ENCODE data around the gene PGAP2. TPM values are rescaled to one million over a fixed set of nuclear protein-coding genes. Genes with fewer than 3 reads are reported as not detected.
"Not testable (repeated sequence)": the region's sequence is repeated elsewhere in the genome, so short reads cannot be mapped to it uniquely, and the experiment has no call there.

PGAP2 gene
- polyA plus RNA-seq, 1 experiment = 20.8 TPM

- Histone ChIP-seq H3K4me3 (ENCODE audit: low read depth, low read length) (peak overlapping the region; percentile 85), H3K9me3 (ENCODE audit: control insufficient read depth, insufficient read depth, low read length) (no peaks in the 10 kb centered on the region; the same call in 1 of the 2 replicates), H3K27ac (ENCODE audit: low read depth, low read length) (no peak overlapping the region), H3K27me3 (ENCODE audit: control insufficient read depth, insufficient read depth, low read length) (no peaks in the 10 kb centered on the region)
- CTCF ChIA-PET = interaction anchor here (8.7 to 27.6 kb wide), 2 partner anchors 18 to 216 kb away, joined by 150 to 1559 read pairs; partner anchors contain the start of gene RHOG
- no peak for DNase-seq (ENCODE audit: low read depth, low spot score)
- TF ChIP-seq, protein P1, sequence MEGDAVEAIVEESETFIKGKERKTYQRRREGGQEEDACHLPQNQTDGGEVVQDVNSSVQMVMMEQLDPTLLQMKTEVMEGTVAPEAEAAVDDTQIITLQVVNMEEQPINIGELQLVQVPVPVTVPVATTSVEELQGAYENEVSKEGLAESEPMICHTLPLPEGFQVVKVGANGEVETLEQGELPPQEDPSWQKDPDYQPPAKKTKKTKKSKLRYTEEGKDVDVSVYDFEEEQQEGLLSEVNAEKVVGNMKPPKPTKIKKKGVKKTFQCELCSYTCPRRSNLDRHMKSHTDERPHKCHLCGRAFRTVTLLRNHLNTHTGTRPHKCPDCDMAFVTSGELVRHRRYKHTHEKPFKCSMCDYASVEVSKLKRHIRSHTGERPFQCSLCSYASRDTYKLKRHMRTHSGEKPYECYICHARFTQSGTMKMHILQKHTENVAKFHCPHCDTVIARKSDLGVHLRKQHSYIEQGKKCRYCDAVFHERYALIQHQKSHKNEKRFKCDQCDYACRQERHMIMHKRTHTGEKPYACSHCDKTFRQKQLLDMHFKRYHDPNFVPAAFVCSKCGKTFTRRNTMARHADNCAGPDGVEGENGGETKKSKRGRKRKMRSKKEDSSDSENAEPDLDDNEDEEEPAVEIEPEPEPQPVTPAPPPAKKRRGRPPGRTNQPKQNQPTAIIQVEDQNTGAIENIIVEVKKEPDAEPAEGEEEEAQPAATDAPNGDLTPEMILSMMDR (IDR thresholded peaks at IDR 0.05; ENCODE audit: low read depth, low read length) = no peak
- POLR2A ChIA-PET = no interaction called here
Observed at GRCh38 chr11:3856856-3857553, 48.6 kb downstream of the PGAP2 start.

DNA sequence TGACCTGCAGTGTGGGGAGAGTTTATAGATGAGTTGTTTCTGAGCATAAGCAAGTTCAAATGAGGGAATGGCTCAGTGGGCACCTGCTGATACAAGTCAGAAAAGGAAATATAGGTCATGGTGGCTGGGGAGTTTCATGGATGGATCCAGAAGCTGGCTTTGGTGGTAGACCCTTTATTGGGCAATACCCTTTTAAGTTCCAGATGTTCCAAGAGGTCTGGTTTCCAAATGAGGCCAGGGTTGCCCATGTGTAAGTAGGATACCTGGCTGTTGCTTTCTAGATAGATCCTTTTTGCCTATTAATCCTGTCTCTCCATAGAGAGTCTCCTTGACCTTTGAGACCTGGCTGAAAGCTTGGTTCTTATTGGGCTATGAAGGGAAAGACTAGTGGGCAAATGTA is 49.3 kb downstream of the PGAP2 start:
- ChIA-PET POLR2A (no interaction called here), CTCF (interaction anchor here (1.0 to 27.6 kb wide), 3 partner anchors 8 to 215 kb away, joined by 10 to 1559 read pairs (median 12); no protein-coding TSS in a partner anchor)
- DNase-seq (ENCODE audit: low read depth, low spot score) = no peak
- H3K9me3 ChIP-seq (ENCODE audit: control insufficient read depth, insufficient read depth, low read length) = no peaks in the 10 kb centered on the region; the same call in 1 of the 2 replicates
- no peak overlapping the region for H3K4me3 ChIP-seq (ENCODE audit: low read depth, low read length)
- no peak overlapping the region for H3K27ac ChIP-seq (ENCODE audit: low read depth, low read length)
- TF ChIP-seq, protein P1 (IDR thresholded peaks at IDR 0.05; ENCODE audit: low read depth, low read length) = no peak
- H3K27me3 ChIP-seq (ENCODE audit: control insufficient read depth, insufficient read depth, low read length) = no peaks in the 10 kb centered on the region

DNA sequence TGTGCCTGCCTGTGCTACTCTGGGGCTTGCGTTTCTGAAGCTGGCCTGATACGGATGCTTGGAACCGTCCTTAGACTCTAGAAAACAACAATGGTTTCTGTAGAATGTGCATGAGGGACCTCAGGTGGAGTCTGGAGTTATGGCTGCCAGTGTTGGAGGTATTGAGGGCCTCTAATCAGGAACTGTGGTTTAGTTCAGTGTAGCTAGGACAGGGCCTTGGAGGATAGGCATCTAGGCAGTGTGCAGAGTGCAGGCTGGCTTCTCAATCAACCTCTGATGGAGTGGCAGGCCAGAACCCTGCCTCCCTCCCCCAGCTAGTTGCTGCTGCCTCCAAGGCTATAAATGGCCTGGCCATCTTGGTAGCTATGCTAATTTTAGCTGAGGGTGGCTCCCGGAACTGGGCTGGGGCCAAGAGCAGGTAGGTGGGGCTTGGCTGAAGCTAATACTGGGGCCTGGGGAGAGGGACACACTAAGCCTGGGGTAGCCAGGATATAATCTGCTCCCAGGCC is 51.1 kb downstream of the PGAP2 start:
- H3K4me3 ChIP-seq (ENCODE audit: low read depth, low read length) = no peak overlapping the region
- TF ChIP-seq, protein P1 (IDR thresholded peaks at IDR 0.05; ENCODE audit: low read depth, low read length) = no peak
- H3K27ac ChIP-seq (ENCODE audit: low read depth, low read length) = no peak overlapping the region
- no peaks in the 10 kb centered on the region; the same call in 1 of the 2 replicates for H3K9me3 ChIP-seq (ENCODE audit: control insufficient read depth, insufficient read depth, low read length)
- CTCF ChIA-PET = interaction anchor here (1.4 to 27.6 kb wide), 3 partner anchors 10 to 214 kb away, joined by 8 to 1559 read pairs (median 14); no protein-coding TSS in a partner anchor
- DNase-seq (ENCODE audit: low read depth, low spot score) = no peak
- no peaks in the 10 kb centered on the region for H3K27me3 ChIP-seq (ENCODE audit: control insufficient read depth, insufficient read depth, low read length)
- POLR2A ChIA-PET = no interaction called here

DNA sequence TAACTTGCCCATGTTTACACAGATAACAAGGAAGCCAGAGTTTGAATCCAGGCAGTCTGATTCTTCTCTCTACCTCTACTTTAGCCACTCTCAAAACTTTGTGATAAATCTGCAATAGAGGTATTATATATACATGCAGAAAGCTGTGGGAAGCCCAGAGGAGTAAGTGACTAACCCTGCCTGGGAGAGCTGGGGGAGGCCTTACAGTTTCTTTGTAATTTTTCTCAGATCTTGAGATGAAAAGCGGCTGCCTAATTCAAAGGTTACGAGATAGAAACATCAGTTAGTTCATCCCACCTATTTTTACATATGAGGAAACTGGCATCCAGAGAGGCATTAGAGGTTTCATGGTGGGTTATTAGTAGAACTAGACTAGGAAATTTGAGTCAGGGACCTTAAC is 52.0 kb downstream of the PGAP2 start:
- H3K27ac ChIP-seq (ENCODE audit: low read depth, low read length) = no peak overlapping the region
- no peaks in the 10 kb centered on the region for H3K27me3 ChIP-seq (ENCODE audit: control insufficient read depth, insufficient read depth, low read length)
- H3K4me3 ChIP-seq (ENCODE audit: low read depth, low read length) = no peak overlapping the region
- TF ChIP-seq, protein P1 (IDR thresholded peaks at IDR 0.05; ENCODE audit: low read depth, low read length) = no peak
- POLR2A ChIA-PET = no interaction called here
- CTCF ChIA-PET = interaction anchor here (0.6 to 27.6 kb wide), 4 partner anchors 11 to 702 kb away, joined by 3 to 1559 read pairs (median 11); no protein-coding TSS in a partner anchor
- DNase-seq (ENCODE audit: low read depth, low spot score) = no peak
- no peaks in the 10 kb centered on the region; the same call in 1 of the 2 replicates for H3K9me3 ChIP-seq (ENCODE audit: control insufficient read depth, insufficient read depth, low read length)

DNA sequence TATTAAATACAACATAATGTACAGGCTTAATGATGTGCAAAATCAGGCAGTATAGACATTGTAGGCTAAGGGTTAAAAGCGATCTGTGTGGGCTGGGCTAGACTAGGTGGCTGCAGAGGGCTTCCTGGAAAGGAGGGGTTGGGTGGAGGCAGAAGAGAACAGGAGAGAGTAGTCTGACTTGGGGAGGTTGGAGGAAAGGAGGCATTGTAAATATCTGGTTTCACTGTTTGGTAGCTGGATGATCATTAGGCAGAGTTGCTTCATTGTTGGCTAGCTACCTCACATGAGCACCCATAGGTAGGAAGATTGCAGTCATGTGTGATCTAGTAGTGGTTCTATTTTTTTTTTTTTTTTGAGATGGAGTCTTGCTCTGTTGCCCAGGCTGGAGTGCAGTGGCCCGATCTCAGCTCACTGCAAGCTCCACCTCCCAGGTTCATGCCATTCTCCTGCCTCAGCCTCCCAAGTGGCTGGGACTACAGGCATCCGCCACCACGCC is 52.6 kb downstream of the PGAP2 start:
- H3K27ac ChIP-seq (ENCODE audit: low read depth, low read length); H3K4me3 ChIP-seq (ENCODE audit: low read depth, low read length); H3K27me3 ChIP-seq (ENCODE audit: control insufficient read depth, insufficient read depth, low read length); H3K9me3 ChIP-seq (ENCODE audit: control insufficient read depth, insufficient read depth, low read length); DNase-seq (ENCODE audit: low read depth, low spot score): not testable (repeated sequence)
- ChIA-PET CTCF (interaction anchor here (0.6 to 27.6 kb wide), 3 partner anchors 12 to 701 kb away, joined by 3 to 1559 read pairs (median 14); no protein-coding TSS in a partner anchor), POLR2A (interaction anchor here (0.7 kb wide), 1 partner anchor 114 kb away, joined by 4 read pairs; no protein-coding TSS in a partner anchor)
